ENCODE results near the gene PPP3R1. TPM values are rescaled to one million over a fixed set of nuclear protein-coding genes. Genes with fewer than 3 reads are reported as not detected.

The PPP3R1 gene
- total RNA-seq, 4 donors from 2014 or later = 19.3 to 28.0 (median 25.7) TPM

DNA sequence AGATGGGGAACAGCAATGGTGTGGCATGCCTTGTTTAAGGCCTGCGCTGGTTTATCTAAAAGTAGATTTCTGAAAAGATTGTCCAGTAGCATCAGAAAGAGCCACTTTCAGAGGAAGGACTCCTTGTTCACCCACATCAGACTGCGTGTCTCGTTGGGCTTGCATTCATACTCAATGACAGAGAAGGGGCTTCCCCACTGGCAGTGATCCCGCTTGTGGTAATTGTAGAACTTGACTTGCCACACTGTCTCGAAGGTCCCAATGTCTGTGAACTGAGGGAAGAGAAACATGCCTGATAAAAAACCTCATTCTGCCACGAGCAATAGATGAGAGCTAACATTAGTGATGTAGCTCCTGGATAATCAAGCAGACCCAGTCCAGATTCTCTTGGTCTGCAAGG is 41.4 kb upstream of the PPP3R1 start:
- no peaks in the 10 kb centered on the region for H3K27me3 ChIP-seq
- DNase-seq (ENCODE audit: extremely low spot score) = no peak
- WGBS = 86% methylated on average over 6 of the region's 6 CpGs
- H3K4me3 ChIP-seq = no peak overlapping the region
- H3K36me3 ChIP-seq = peaks cover 0 to 3% (median 0%) of the 10 kb centered on the region in 4 donors
- H3K9me3 ChIP-seq = no peaks in the 10 kb centered on the region
- peaks cover 0 to 5% (median 0%) of the 10 kb centered on the region in 4 donors for H3K4me1 ChIP-seq
- TF ChIP-seq CTCF (IDR thresholded peaks at IDR 0.05) (no peak), EP300 (IDR thresholded peaks at IDR 0.05) (no peak), POLR2A (IDR thresholded peaks at IDR 0.05; ENCODE audit: low read depth) (no peak), POLR2AphosphoS5 (IDR thresholded peaks at IDR 0.05) (no peak)
- H3K27ac ChIP-seq (replicated peaks in 1 of 4) = no peak overlapping the region
- intact Hi-C loops (cut with DNase I) = no loop called here

DNA sequence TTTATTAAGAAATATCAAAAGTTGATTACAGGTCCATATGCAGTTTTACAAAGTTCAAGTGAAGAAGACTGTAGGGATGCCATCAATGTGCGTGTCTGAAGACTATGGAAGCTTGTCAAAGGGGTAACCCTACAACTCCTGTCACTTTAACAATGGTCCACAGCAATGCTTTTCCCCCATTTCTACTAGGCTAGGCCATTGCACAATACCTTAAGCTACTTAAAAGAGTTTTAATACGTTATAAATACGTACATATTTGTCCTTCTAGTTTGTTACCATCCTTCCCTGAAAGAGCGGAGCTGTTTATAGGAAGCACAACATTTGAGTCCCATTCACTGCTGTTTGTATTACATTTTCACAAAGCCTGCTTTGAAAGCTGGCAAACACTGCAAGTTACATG is 40.7 kb upstream of the PPP3R1 start:
- Histone ChIP-seq H3K4me1 (peaks cover 4 to 5% (median 4%) of the 10 kb centered on the region in 4 donors), H3K9me3 (no peaks in the 10 kb centered on the region), H3K27me3 (no peaks in the 10 kb centered on the region), H3K27ac (replicated peaks in 1 of 4) (no peak overlapping the region), H3K4me3 (no peak overlapping the region), H3K36me3 (peaks cover 0 to 3% (median 0%) of the 10 kb centered on the region in 4 donors)
- TF ChIP-seq POLR2A (IDR thresholded peaks at IDR 0.05; ENCODE audit: low read depth) (no peak), CTCF (IDR thresholded peaks at IDR 0.05) (no peak), POLR2AphosphoS5 (IDR thresholded peaks at IDR 0.05) (no peak), EP300 (IDR thresholded peaks at IDR 0.05) (no peak)
- DNase-seq (ENCODE audit: extremely low spot score) = no peak
- intact Hi-C loops (cut with DNase I) = no loop called here
- 95% methylated on average over 4 of the region's 4 CpGs for WGBS

GRCh38 chr2:68292108-68292710 is 39.9 kb upstream of the PPP3R1 start:
- intact Hi-C loops (cut with DNase I) = no loop called here
- Histone ChIP-seq H3K4me1 (peaks cover 9 to 12% (median 11%) of the 10 kb centered on the region in 4 donors), H3K36me3 (peaks cover 0 to 3% (median 0%) of the 10 kb centered on the region in 4 donors), H3K4me3 (no peak overlapping the region), H3K9me3 (no peaks in the 10 kb centered on the region), H3K27ac (replicated peaks in 1 of 4) (no peak overlapping the region), H3K27me3 (no peaks in the 10 kb centered on the region)
- TF ChIP-seq POLR2AphosphoS5 (IDR thresholded peaks at IDR 0.05) (no peak), CTCF (IDR thresholded peaks at IDR 0.05) (peak; percentile 36 to 56 (median 44))
- DNase-seq (ENCODE audit: extremely low spot score) = no peak
- WGBS = 68% methylated on average over 3 of the region's 3 CpGs

- H3K36me3 ChIP-seq = peaks cover 0 to 3% (median 0%) of the 10 kb centered on the region in 4 donors
- H3K27ac ChIP-seq (replicated peaks in 1 of 4) = no peak overlapping the region
- TF ChIP-seq POLR2A (IDR thresholded peaks at IDR 0.05; ENCODE audit: low read depth) (no peak), CTCF (IDR thresholded peaks at IDR 0.05) (no peak), EP300 (IDR thresholded peaks at IDR 0.05) (no peak), POLR2AphosphoS5 (IDR thresholded peaks at IDR 0.05) (no peak)
- WGBS = 81% methylated on average over 6 of the region's 6 CpGs
- H3K4me1 ChIP-seq = peaks cover 10 to 14% (median 11%) of the 10 kb centered on the region in 4 donors
- no peaks in the 10 kb centered on the region for H3K9me3 ChIP-seq
- no peaks in the 10 kb centered on the region for H3K27me3 ChIP-seq
- no peak overlapping the region for H3K4me3 ChIP-seq
- intact Hi-C loops (cut with DNase I) = no loop called here
- no peak for DNase-seq (ENCODE audit: extremely low spot score)
These were observed 39.0 kb upstream of the PPP3R1 start for GRCh38 chr2:68291314-68291713.

GRCh38 chr2:68290901-68291300 is 38.6 kb upstream of the PPP3R1 start:
- H3K27ac ChIP-seq (replicated peaks in 1 of 4) = no peak overlapping the region
- H3K27me3 ChIP-seq = no peaks in the 10 kb centered on the region
- 54% methylated on average over 5 of the region's 5 CpGs for WGBS
- peaks cover 10 to 14% (median 11%) of the 10 kb centered on the region in 4 donors for H3K4me1 ChIP-seq
- H3K9me3 ChIP-seq = no peaks in the 10 kb centered on the region
- DNase-seq (ENCODE audit: extremely low spot score) = no peak
- intact Hi-C loops (cut with DNase I) = no loop called here
- peaks cover 0 to 3% (median 0%) of the 10 kb centered on the region in 4 donors for H3K36me3 ChIP-seq
- H3K4me3 ChIP-seq = no peak overlapping the region
- TF ChIP-seq EP300 (IDR thresholded peaks at IDR 0.05) = no peak
- TF ChIP-seq CTCF (IDR thresholded peaks at IDR 0.05) = no peak
- peak in 1 of 2 donors; percentile 11 for TF ChIP-seq POLR2AphosphoS5 (IDR thresholded peaks at IDR 0.05)

Data from esophagus muscularis mucosa (tissue), 4 donors.